ENCODE results near the gene GGA2.

- TF ChIP-seq EZH2phosphoT487 (IDR thresholded peaks at IDR 0.05; ENCODE audit: borderline replicate concordance): no peak
- TF ChIP-seq, protein P1, sequence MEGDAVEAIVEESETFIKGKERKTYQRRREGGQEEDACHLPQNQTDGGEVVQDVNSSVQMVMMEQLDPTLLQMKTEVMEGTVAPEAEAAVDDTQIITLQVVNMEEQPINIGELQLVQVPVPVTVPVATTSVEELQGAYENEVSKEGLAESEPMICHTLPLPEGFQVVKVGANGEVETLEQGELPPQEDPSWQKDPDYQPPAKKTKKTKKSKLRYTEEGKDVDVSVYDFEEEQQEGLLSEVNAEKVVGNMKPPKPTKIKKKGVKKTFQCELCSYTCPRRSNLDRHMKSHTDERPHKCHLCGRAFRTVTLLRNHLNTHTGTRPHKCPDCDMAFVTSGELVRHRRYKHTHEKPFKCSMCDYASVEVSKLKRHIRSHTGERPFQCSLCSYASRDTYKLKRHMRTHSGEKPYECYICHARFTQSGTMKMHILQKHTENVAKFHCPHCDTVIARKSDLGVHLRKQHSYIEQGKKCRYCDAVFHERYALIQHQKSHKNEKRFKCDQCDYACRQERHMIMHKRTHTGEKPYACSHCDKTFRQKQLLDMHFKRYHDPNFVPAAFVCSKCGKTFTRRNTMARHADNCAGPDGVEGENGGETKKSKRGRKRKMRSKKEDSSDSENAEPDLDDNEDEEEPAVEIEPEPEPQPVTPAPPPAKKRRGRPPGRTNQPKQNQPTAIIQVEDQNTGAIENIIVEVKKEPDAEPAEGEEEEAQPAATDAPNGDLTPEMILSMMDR (conservative IDR thresholded peaks at IDR 0.05; ENCODE audit: low read length): peak; percentile 94
These were observed 75.9 kb downstream of the GGA2 start for GRCh38 chr16:23434380-23434779.

All from Loucy (cell line).